HG03439 (cell line): Measurements from ENCODE around the gene C1QTNF7.

Experiments
- ATAC-seq: cut with Tn5 transposase; IDR thresholded peaks from one replicate; pipeline ENCODE4 v1.9.1; 2021; ENCODE audit warnings: mild to moderate bottlenecking, moderate library complexity; ENCODE audit not compliant: unreplicated experiment

Gene C1QTNF7

DNA sequence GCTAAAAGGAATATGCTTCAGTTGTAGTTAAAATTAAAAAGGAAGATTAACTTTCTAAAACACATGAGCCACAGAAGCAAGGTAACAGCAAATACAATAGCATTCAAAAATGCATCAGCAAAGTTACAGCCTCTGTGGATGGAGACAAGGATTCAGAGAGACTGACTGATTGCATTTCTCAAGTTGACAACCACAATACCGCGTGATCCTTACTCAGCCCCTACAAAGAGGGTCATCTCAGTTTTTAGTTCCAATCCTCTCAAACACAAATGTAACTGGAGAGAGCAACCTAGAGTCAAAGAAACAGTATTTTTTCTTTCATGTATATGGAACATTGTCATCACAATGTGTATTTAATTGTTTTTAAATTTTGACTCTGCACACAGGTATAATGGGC lies 14.2 kb upstream of the C1QTNF7 start:
- no peak for ATAC-seq

DNA sequence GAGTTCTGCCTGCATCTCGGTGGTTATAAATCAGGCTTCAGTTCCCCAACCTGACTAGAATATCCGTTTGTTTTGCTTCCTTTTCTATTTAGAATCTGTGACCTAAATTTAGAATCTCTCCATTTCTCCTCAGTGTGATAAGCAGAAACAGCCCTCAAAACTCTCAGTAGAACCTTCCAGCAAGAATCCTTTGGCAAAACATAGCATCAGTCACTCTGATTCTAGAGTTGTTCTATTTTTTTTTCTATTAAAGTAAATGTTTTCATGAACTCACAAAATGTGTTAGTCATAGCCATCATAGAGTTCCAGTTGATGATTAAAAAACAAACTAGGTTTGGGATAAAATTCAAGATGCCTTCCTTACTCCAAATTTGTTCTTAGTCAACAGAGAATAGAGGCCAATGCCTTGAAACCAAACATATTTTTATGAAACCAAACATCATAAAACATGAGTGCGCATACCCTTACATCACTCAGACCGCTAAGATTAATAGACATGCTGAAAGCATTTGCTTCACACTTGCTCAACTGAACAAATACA lies 13.2 kb upstream of the C1QTNF7 start:
- no peak for ATAC-seq

DNA sequence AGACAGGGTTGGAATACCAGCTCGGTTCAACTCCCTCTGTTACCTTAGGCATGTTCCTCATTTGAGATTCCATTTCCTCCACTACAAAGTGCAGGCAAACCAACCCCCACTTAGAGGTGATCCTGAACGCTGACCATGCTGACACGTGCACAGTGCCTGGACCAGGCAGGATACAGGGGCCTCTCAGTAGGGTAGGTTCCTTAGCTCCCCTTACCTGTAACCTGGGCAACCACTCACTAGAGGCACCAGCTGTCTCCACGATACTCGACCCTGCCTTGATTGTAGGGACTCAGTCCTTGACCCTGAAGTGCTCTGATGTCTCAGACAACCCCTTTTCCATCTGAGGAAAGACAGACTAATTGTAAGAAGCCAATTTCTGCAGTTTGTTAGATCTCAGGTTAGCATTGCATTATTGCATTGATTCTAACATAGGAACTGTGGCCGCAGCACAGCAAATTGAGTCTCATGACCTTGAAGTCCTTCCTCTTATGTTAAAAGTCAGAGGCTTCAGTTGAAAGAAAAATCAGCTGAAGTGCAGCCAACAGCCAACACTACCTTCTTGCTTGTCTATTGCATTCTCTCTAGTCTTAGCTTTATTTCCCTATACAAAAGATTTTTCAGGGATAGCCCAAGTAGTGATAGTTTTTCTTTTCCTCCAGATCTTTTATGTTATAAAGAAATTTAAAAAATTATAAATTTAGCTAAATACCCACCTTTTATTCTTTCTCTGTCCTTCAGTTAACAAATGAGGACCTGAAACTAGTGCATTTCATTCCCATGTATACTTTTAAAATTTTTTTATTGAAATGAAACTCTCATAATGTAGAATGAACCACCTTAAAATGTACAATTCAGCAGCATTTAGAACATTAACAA lies 11.2 kb upstream of the C1QTNF7 start:
- ATAC-seq, result no peak

DNA sequence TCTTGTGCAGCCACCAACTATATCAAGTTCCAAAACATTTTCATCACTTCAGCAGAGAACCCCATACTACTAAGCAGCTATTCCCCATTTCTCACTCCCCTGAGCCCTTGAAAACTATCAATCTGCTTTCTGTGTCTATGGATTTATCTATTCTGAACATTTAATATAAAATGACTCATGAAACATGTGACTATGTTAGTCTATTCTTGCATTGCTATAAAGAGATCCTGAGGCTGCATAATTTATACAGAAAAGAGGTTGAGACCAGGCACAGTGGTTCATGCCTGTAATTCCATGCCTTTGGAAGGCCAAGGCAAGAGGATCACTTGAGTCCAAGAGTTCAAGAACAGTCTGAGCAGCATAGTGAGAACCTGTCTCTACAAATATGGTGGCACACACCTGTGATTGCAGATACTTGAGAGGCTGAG lies 10.6 kb upstream of the C1QTNF7 start:
- ATAC-seq, result no peak

DNA sequence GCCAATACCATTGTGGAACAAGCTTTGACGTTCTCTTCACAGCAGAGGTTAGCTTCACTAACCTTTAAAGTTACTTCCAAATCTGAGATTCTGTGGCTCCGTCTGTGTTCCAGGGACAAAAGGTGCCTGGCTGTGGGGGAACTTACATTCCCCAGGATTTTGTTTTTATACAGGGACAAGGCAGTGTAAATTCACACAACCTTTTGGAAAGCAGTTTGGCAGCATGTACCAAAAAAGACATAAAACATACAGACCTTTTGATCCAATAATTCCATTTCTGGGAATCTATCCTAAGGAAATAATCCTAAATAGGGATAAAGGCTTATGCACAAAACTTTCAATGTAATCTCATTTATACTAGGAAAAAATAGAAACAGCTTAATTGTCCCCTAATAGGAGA lies 8.9 kb upstream of the C1QTNF7 start:
- no peak for ATAC-seq

DNA sequence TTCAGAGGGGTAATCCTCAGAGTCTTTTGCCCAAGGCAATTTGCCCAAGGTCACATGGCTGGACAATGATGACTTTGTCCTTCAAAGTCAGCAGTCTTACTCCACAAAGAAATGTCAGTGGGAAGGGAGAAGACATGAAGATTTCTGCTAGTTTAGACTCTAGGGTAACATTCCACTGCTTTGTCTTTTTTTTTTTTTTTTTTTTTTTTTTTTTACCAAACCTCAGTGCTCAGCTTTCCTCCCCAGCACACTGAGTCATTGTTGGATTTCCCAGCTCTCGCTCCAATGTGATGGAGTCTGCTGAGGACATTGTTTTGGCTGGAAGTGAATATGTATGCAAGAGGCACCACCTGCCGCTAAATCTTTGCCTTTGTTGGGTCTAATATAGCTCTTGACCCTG lies 7.2 kb upstream of the C1QTNF7 start:
- no peak for ATAC-seq

DNA sequence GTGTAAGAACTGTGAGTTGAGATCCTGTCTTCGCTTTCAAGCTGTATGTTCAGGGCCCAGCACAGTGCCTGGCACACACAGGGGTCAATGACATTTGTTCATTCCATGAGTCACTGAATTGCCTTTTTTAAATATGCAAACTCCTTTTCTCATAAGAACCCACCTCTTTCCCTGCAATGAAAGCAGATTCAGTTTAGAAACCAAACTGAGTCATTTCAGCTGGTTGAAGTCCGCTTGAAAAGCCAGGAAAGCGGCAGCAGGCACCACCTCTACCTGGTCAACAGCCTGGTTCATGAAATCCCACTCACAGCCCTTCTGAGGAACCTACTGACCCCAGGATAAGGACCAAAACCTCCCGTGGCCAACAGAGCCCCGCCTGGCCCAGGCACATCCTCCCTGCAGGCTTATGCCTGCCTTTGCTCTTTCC lies 4.5 kb upstream of the C1QTNF7 start:
- peak; percentile 53 for ATAC-seq

DNA sequence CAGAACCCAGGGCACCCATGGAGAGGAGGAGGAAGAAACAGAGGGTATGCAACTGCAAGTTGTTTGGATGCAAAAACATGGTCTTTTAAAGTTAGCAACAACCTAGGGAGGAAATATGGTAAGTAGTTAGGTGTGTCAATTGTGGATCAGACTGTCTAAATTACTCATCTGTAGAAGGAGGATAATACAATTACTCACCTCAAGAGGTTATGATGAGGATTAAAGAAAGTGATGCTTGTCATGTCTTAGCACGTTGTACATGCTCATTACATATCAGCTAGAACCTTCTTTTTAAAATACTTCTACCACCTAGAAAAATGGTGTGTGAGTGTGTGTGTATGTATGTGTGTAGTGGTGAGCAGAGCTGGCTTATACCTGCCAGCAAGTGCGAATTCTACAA lies 2.3 kb upstream of the C1QTNF7 start:
- ATAC-seq, result no peak

DNA sequence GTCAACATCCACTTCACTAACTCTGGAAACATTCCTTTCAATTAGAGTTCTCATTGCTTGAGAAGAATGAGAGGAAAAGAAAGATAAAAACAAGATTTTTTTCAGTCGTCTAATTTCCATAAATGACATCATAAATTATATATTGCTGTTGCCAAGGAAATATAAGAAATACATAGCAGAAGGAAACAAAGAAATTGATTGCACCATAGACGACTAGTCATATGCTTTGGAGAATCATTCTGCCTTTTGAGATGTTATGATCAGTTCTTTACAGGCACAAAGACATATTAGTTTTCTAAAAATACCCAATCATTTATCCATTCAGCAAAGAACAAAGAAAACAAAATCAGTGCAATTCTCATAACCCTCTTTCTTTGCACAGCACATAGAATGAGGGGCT lies 672 bp upstream of the C1QTNF7 start:
- no peak for ATAC-seq

DNA sequence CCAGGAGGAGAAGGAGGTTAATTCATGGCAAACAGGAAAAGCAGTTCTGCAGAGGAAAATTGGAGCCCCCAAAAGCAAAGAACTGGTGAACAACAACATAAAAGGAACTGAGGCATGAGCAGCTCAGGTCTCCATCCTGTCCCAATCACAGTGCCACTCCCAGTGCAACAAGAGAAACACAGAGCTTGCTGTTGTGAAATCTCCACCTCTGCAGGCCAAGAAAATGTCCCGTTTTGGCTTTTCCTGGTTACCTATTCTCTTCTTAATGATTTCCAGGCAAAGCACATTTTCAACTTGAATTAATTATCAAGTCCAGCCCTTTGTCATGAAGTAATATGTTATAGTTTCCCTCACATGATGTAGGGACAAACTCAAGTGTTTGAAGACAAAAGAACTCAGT lies 778 bp downstream of the C1QTNF7 start:
- ATAC-seq, result no peak

DNA sequence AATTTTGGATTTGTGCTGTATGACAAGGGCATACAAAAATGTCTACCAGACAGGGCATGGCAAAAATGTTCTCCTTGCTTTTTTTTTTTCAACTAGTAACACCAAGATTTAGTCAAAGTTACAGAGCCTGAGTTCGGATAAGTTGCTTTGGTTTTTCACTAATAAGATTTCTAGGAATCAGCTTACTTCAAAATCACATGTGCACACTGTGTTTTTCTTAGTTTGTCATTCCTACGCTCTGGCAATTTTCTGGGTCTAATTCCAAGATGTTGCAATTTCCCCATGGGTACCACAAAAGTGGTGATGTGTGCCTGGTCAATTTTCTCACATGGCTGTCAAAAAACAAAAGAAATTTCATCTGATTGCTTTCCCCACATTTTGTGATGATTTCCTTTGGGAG lies 6.3 kb downstream of the C1QTNF7 start:
- no peak for ATAC-seq

DNA sequence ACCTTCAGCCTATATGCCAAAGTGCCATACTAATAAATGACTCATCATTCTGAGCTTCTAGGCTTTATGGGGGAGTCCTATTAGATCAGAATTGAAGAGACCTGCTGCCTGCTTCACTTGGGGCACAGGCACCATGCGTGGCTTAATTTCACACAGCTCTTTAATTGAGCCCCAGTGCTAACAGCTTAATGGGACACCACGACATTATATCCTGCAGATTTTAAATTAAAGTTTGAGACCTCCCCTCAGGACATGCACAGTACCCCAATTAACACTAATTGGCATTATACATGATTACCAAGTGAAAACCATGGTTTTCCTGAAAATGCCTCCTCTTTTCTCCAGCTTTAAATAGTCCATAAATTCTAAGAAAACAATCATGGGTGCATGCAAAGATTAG lies 6.8 kb downstream of the C1QTNF7 start:
- ATAC-seq, result no peak

DNA sequence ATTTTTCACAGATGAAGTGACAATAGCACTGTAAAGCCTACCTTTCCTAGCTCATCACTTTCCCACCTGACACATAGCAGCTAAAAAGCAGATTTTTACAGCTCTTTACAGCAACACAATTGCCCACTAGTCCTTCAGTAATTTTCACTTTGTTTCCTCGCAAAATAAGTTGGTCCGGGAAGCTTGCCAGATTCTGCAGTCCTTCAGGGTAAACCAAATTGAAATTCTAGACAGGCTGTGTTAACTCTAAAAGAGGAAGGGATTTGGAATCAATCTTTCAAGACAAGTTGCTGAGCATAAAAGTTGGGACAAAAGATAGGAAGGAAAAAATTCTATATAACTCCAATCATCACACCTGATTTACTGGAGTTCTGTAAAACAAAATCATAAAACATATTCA lies 8.7 kb downstream of the C1QTNF7 start:
- ATAC-seq, result no peak

DNA sequence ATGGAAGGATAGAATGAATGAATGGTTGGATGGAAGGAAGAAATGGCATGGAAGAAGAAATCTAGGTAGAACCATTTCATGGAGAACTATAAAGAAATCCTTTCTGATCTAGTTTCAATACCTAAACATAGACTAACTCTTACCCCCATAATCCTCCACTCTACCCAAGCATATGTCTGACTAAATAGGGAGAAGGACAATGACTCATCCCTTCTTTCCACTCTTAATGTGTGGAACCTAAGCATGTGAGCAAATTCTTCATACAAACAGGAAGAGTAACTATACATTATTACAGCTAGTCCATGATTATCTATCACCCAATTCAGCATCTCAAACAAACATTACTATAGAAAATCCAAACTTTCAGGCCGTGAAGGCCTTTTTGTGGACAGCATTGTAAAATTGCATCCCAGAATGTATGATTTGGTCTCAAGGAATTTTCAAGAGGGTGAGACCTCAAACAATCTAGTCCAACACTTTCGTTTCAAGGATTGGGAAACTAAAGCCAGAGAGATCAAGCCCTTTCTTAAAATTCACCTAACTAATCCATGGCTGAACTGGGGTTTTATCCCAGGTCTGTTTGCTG lies 11.2 kb downstream of the C1QTNF7 start:
- no peak for ATAC-seq

DNA sequence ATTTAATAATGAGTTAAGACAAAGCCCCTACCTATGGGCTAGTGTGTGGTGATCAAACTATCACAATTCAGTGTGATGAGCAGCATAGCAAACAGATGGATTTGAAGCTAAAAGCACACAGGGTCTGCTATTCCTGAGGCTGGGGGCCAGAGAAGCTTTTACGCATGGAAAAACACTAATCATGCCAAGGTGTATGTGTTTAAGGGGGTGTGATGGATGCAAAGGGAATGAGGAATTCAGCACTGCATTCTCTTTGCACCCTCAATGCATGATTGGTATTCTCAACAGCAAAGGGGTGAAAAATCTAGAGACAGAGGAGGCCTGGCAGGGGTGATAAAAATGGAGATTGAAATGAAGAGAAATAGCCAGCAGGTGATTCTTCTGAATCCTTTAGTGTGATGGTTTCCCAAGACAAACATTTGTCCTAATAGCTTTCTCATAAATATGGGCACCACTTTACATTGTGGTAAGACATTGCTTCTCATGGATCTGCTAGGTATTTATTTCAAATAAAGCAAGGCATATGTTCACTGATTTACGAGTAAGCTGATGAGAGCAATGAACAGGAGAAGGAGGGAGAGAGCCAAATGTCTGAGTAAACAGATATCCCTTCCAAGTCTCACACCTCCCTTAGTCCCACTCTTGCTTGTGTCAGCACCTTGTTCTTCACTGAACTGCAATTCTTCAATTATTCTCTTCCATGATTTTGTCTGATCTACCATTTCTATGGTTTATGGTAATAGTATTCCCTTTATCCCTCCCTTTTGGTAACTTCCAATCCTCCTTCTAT lies 15.7 kb downstream of the C1QTNF7 start:
- ATAC-seq, result no peak

DNA sequence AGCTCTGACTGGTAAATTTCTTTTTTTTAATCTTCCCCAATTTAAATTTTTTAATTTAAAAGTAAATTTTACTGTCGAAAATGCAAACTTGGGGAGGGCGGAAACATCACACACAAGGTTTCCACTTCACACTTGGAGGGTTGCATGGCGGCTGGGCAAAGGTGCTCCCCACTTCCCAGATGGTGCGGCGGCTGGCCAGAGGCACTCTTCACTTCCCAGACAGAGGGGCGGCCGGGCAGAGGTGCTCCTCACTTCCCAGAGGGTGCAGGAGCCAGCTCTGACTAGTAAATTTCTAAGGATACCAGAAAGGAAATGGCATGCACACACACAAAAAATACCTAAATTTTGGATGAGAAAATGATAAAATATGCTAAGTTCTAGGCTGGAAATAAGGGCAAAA lies 16.4 kb downstream of the C1QTNF7 start:
- ATAC-seq, result no peak

DNA sequence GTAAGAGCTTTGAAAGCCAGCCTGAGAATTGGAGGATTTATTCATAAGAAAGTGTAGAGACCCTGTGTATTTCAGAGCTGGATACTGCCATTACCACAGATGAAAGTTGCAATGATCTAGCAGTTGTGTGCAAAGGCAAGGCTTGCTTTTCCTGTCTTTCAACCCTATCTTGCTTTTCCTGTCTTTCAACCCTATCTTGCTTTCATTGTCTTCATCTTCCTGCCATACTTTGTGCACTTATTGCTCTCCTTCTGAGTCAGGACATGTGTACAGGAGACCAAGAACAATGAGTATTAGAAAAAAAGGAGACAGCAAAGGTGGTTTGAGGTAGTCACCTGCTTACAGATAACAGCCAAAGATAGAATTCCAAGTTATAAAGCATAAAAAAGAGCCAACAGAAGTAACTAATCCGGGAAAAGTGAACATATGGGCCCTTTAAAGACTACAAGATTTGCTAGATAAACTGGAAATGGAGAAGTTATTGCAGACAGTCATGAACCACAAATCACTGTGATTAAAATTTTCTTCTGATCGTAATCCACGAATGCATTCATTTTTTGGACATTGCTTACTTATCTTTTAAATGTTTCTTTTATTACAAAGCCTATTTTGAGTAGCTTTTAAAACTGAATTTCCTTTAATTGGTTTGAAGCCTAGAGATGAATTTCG lies 17.2 kb downstream of the C1QTNF7 start:
- ATAC-seq, result no peak

DNA sequence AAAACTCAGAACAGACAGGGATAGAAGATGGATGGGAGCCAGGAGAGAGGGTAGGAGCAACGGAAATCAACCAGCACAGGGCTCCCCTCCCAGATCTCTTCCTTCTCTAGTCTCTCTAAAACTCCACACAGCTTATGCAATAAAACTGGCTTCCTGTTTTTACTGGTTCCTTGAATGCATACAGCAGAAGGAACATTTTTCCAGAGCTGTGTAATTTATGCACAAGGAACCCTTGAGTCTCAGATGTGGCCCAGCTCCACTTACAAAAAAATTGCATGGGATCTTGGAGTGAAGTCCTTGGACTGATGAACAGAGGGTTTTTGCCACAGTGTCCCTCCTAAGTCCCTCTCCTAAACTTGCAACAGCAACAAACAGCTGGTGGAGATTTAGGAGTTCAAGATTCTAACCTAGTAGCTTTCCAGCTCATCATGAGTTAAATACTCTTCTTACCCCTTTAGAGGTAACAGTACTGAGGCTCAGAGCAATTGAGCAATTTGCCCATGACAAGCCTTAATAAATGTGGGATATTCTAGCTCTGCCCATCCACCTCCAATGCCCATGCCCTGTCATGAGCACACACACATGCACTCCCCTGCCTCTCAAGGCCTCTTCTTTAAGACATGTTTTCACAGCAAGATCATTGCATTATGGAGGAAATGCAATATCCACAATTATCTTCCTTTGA lies 23.5 kb downstream of the C1QTNF7 start:
- ATAC-seq, result no peak

DNA sequence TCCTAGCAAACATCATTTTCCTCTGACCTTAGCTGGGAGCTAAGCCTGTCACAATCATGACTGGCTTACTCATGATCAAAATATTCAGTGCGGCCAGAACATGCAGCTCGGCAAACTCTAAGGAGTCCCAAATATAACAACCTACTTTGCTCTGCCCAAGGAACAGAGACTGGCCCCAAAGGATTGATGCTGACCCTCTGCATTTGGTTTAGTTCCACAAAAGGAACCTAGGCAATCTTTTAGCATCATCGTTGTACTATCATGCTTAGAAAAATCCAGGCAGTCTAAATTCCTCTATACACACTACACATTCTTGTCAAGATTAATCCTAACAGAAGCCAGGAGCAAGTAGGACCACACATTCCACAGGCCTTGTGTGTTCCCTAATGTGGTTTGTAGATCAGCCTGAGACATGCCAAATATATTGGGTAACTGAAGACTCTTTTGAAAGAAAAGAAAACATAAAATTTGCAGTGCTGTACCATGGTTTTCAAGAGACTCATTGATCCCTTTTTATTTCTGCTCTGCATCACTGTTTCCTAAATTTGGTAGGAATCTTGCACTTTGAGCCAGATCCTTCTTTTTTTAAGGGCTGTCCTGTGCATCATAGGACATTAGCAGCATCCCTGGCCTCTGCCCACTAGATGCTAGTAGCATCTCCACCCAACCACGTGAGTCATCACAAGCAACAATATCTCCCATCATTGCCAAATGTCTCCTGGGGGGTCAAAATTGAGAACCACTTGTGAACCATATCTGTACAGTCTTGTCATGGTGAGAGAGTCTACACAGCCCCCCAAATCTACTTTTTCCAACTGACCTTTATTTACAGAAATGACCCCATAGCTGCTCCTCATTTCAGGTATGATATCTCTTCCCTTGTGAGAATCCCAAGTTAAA lies 24.3 kb downstream of the C1QTNF7 start:
- no peak for ATAC-seq
